ENCODE results near the gene USP33. TPM values are rescaled to one million over a fixed set of nuclear protein-coding genes. Genes with fewer than 3 reads are reported as not detected.

Gene USP33
- total and polyA plus RNA-seq, 2 of the 8 experiments (the other 6 are each of a cell fraction or from before 2014, with no cell fraction given), result 20.0 to 55.5 TPM

DNA sequence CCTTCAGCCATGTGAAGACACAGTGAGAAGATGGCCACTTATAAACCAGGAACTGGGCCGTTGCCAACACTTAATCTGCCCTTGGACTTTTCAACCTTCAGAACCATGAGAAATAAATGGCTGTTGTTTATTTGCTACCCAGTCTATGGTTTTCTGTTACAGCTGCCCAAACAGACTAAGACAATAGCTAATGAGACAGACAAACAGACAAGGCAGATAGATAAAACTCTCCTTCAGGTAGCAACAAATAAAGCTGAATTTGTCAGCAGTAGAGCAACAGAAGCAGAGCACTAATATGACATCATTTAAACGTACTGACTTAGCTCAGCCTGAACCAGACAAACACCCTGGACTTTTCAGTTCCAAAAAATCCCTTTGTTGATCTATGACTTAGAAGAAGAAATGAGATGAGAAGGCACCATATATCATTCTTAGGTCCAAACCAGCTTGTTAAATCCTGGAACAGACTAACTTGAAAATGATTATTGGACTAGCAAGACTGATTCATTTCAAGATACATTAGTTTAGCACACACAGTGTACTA, 104.1 kb downstream of the USP33 start:
- H3K79me1 ChIP-seq (ENCODE audit: low read depth, low read length), result no peaks in the 10 kb centered on the region; the same call in 1 of the 2 replicates
- H4K5ac ChIP-seq (ENCODE audit: insufficient read length, low read depth, low read length), result no peak overlapping the region
- no peak overlapping the region for H3K4me2 ChIP-seq (ENCODE audit: insufficient read depth in 1 of 2, low read depth in 2 of 2, low read length in 2 of 2)
- H3K27me3 ChIP-seq (replicated peaks in 1 of 4; ENCODE audit: control insufficient read depth in 3 of 4, extremely low read depth in 1 of 4, insufficient read depth in 3 of 4, low read length in 3 of 4), result no peaks in the 10 kb centered on the region
- no peak overlapping the region for H3K18ac ChIP-seq (ENCODE audit: extremely low read depth, low read length)
- no peak overlapping the region for H3K27ac ChIP-seq (ENCODE audit: low read depth, low read length)
- no peak overlapping the region for H3K4me3 ChIP-seq (ENCODE audit: extremely low read depth in 1 of 4, insufficient read depth in 2 of 4, low read depth in 3 of 4, low read length in 4 of 4)
- no peaks in the 10 kb centered on the region for H3K23me2 ChIP-seq (ENCODE audit: low read depth, low read length)
- no peak overlapping the region for H2BK15ac ChIP-seq (ENCODE audit: low read length)
- no peak overlapping the region for H3K56ac ChIP-seq (replicated peaks; ENCODE audit: insufficient read length, low read depth, low read length)
- CTCF ChIA-PET (ENCODE audit: partially characterized antibody), result interaction anchor here (1.8 to 1.9 kb wide), 2 partner anchors 8 to 9 kb away, joined by 4 to 6 read pairs; no protein-coding TSS in a partner anchor
- no peak overlapping the region for H3K14ac ChIP-seq (ENCODE audit: insufficient read length)
- H2AFZ ChIP-seq (ENCODE audit: low read length), result no peak overlapping the region
- H4K91ac ChIP-seq (replicated peaks; ENCODE audit: insufficient read length, low read length), result no peak overlapping the region
- H4K20me1 ChIP-seq (replicated peaks in 1 of 2; ENCODE audit: control insufficient read depth in 1 of 2, insufficient read depth in 2 of 2, low read length in 2 of 2), result peaks cover 0 to 3% of the 10 kb centered on the region in 2 experiments
- H3K23ac ChIP-seq (ENCODE audit: insufficient read length), result no peak overlapping the region
- no peak overlapping the region for H2AK5ac ChIP-seq (ENCODE audit: low read depth, low read length)
- 88% methylated on average over 2 of the region's 2 CpGs; no CpG with 5 or more reads in 1 of the 2 experiments for WGBS, 2 experiments (ENCODE audit: extremely low coverage in 1 of 2, insufficient coverage in 1 of 2, insufficient read length in 1 of 2, insufficient replicate concordance in 2 of 2, low coverage in 1 of 2, low lambda C conversion rate in 2 of 2, missing lambda C conversion rate in 1 of 2)
- FAIRE-seq, result no peak
- POLR2A ChIA-PET (ENCODE audit: partially characterized antibody), result no interaction called here
- no peak overlapping the region for H2BK120ac ChIP-seq (replicated peaks; ENCODE audit: low read depth, low read length)
- H4K8ac ChIP-seq (ENCODE audit: extremely low read depth, insufficient read depth, low read length), result no peak overlapping the region
- H3K79me2 ChIP-seq (ENCODE audit: control insufficient read depth in 1 of 2, insufficient read depth in 2 of 2, low read length in 2 of 2), result peaks cover 0 to 93% of the 10 kb centered on the region in 2 experiments; a peak in 3 of 4 replicates
- H2BK5ac ChIP-seq (ENCODE audit: low read depth, low read length), result no peak overlapping the region
- no peak overlapping the region for H3K4ac ChIP-seq (replicated peaks; ENCODE audit: insufficient read length, low read depth, low read length)
- TF ChIP-seq CHD2 (IDR thresholded peaks at IDR 0.05; ENCODE audit: low read length) (no peak), BACH1 (IDR thresholded peaks at IDR 0.05; ENCODE audit: low read length) (no peak)
- TF ChIP-seq, protein P1, sequence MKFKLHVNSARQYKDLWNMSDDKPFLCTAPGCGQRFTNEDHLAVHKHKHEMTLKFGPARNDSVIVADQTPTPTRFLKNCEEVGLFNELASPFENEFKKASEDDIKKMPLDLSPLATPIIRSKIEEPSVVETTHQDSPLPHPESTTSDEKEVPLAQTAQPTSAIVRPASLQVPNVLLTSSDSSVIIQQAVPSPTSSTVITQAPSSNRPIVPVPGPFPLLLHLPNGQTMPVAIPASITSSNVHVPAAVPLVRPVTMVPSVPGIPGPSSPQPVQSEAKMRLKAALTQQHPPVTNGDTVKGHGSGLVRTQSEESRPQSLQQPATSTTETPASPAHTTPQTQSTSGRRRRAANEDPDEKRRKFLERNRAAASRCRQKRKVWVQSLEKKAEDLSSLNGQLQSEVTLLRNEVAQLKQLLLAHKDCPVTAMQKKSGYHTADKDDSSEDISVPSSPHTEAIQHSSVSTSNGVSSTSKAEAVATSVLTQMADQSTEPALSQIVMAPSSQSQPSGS (IDR thresholded peaks at IDR 0.05; ENCODE audit: low read length), result no peak
- H2BK20ac ChIP-seq (ENCODE audit: low read length), result no peak overlapping the region
- no peak overlapping the region for H2BK12ac ChIP-seq (ENCODE audit: low read depth, low read length)
- H3K9me3 ChIP-seq (ENCODE audit: insufficient read depth in 2 of 2, low read depth in 1 of 2, low read length in 1 of 2), result peaks cover 4 to 8% of the 10 kb centered on the region in 2 experiments; a peak in 3 of 4 replicates
- H3K36me3 ChIP-seq (ENCODE audit: control insufficient read depth in 2 of 4, insufficient read depth in 4 of 4, low read length in 3 of 4), result peaks cover 0 to 4% (median 1%) of the 10 kb centered on the region in 4 experiments; a peak in 1 of 8 replicates
- DNase-seq (ENCODE audit: low read depth in 1 of 2, low spot score in 2 of 2), result no peak
- H3K4me1 ChIP-seq (replicated peaks in 1 of 4; ENCODE audit: control insufficient read depth in 3 of 4, insufficient read depth in 4 of 4, low read length in 3 of 4), result no peaks in the 10 kb centered on the region
- no peak overlapping the region for H3K9ac ChIP-seq (replicated peaks in 1 of 4; ENCODE audit: extremely low read depth in 1 of 4, low read depth in 3 of 4, low read length in 3 of 4)

Data from H1 (cell line).